Keratinocyte (primary cell): ENCODE measurements around the gene CILP. TPM values are rescaled to one million over a fixed set of nuclear protein-coding genes. Genes with fewer than 3 reads are reported as not detected.
"Not testable (repeated sequence)": the region's sequence is repeated elsewhere in the genome, so short reads cannot be mapped to it uniquely, and the experiment has no call there.

Experiments used
- DNase-seq: peaks from one replicate; pipeline ENCODE4 v3.0.0-alpha.2; 2011; ENCODE audit warnings: low read depth, missing footprints, low spot score
- FAIRE-seq: peaks from 2 replicates; lab custom pipeline; 2011; peaks lifted over from hg19 to GRCh38; lab: Jason Lieb, UNC
- H2AFZ ChIP-seq: 2 replicates; pipeline ENCODE4 v1.6.0; 2012; ENCODE audit warnings: low read length, control low read depth, inconsistent platforms; ENCODE audit not compliant: control insufficient read depth
- H3K27ac ChIP-seq: 2 replicates; pipeline ENCODE4 v1.5.1; 2011; ENCODE audit warnings: low read length; ENCODE audit not compliant: control insufficient read depth, insufficient read depth
- H3K27me3 ChIP-seq: 3 replicates; pipeline ENCODE4 v1.6.0; 2011; ENCODE audit warnings: low read length; ENCODE audit not compliant: control insufficient read depth, insufficient read depth; ENCODE audit errors: extremely low read depth
- H3K36me3 ChIP-seq, 2 experiments: 2 replicates in 1 of 2; 3 replicates in 1 of 2; pipeline ENCODE4 v1.5.1; 2011; ENCODE audit warnings: low read length in 2 of 2, mild to moderate bottlenecking in 1 of 2; ENCODE audit not compliant: control insufficient read depth in 2 of 2, insufficient read depth in 2 of 2; ENCODE audit errors: extremely low read depth in 1 of 2
- H3K4me1 ChIP-seq: 3 replicates; pipeline ENCODE4 v1.5.1; 2011; ENCODE audit warnings: low read length; ENCODE audit not compliant: control insufficient read depth, insufficient read depth; ENCODE audit errors: extremely low read depth
- H3K4me2 ChIP-seq: 3 replicates; pipeline ENCODE4 v1.6.0; 2011; ENCODE audit warnings: low read depth, low read length; ENCODE audit not compliant: control insufficient read depth, insufficient read depth; ENCODE audit errors: extremely low read depth
- H3K4me3 ChIP-seq, 3 experiments: fragments of 200-600 bp in 1 of 3; sonication (generic) in 1 of 3; 2 replicates in 2 of 3; 3 replicates in 1 of 3; pipeline ENCODE4 v1.5.1; 2011 to 2016; ENCODE audit warnings: low read length in 3 of 3, mild to moderate bottlenecking in 3 of 3, control low read depth in 2 of 3, inconsistent platforms in 1 of 3, low read depth in 1 of 3, mixed read lengths in 1 of 3, mixed run types in 1 of 3, moderate library complexity in 1 of 3; ENCODE audit not compliant: control insufficient read depth in 2 of 3, insufficient read depth in 2 of 3; ENCODE audit errors: extremely low read depth in 1 of 3
- H3K79me2 ChIP-seq: 2 replicates; pipeline ENCODE4 v1.6.0; 2012; ENCODE audit warnings: low read length; ENCODE audit not compliant: control insufficient read depth, insufficient read depth
- H3K9ac ChIP-seq: 3 replicates; pipeline ENCODE4 v1.6.0; 2011; ENCODE audit warnings: low read length; ENCODE audit not compliant: control insufficient read depth, insufficient read depth; ENCODE audit errors: extremely low read depth
- H3K9me1 ChIP-seq: 3 replicates; pipeline ENCODE4 v1.6.0; 2011; ENCODE audit warnings: low read length; ENCODE audit not compliant: control insufficient read depth, insufficient read depth; ENCODE audit errors: extremely low read depth
- H3K9me3 ChIP-seq: 2 replicates; pipeline ENCODE4 v1.5.1; 2012; ENCODE audit warnings: low read depth, low read length; ENCODE audit not compliant: control insufficient read depth
- H4K20me1 ChIP-seq: 3 replicates; pipeline ENCODE4 v1.6.0; 2011; ENCODE audit warnings: low read length; ENCODE audit not compliant: control insufficient read depth, insufficient read depth; ENCODE audit errors: extremely low read depth
- CTCF ChIP-seq, 3 experiments: IDR thresholded peaks in 1 of 3; conservative IDR thresholded peaks in 1 of 3; optimal IDR thresholded peaks in 1 of 3; 2 replicates in 2 of 3; 3 replicates in 1 of 3; pipeline versions ENCODE3 to v1.5.1; 2011; ENCODE audit warnings: low read length in 3 of 3, mild to moderate bottlenecking in 3 of 3, moderate library complexity in 2 of 3, control low read depth in 1 of 3, inconsistent platforms in 1 of 3; ENCODE audit not compliant: insufficient read depth in 2 of 3; ENCODE audit errors: extremely low read depth in 1 of 3
- EZH2 ChIP-seq: IDR thresholded peaks from one replicate; pipeline ENCODE4 v1.6.1; 2012; ENCODE audit warnings: inconsistent platforms, mild to moderate bottlenecking, low read length, moderate library complexity
- dilution Hi-C: fragments of 300-500 bp; cut with MboI; formaldehyde crosslinking; loops from one replicate; pipeline ENCODE4 v1.7.0; 2020; ENCODE audit warnings: low sequenced_read_pairs; ENCODE audit not compliant: extremely low pct_ligation_motif_present
- polyA plus RNA-seq, 5 experiments: library from polyadenylated mRNA; depleted of rRNA in 3 of 5; stranded (reverse) in 3 of 5; stranded (forward) in 1 of 5; unstranded in 1 of 5; fragments of >200 nt; gene quantifications; 1 replicate in 1 of 5; 2 replicates in 3 of 5; 3 replicates in 1 of 5; pipeline versions ENCODE4 v1.2.1 to v1.2.3, GENCODE V29; 2011 to 2012; ENCODE audit warnings: missing spikeins in 2 of 5, low read depth in 1 of 5, low replicate concordance in 1 of 5

The CILP gene
- polyA plus RNA-seq, 1 donor (not counting 4 experiments of a cell fraction or from before 2014, with no cell fraction given), result not detected

GRCh38 chr15:65244638-65245037 lies 33.4 kb upstream of the CILP start:
- Histone ChIP-seq H4K20me1 (no peaks in the 10 kb centered on the region), H3K79me2 (no peaks in the 10 kb centered on the region), H3K9me3 (no peaks in the 10 kb centered on the region), H3K9me1 (peaks cover 3% of the 10 kb centered on the region), H3K27me3 (no peaks in the 10 kb centered on the region), H3K4me2 (no peak overlapping the region), H3K27ac (no peak overlapping the region), H3K4me3 (no peak overlapping the region), H3K4me1 (peaks cover 17% of the 10 kb centered on the region), H3K9ac (no peak overlapping the region), H2AFZ (no peak overlapping the region), H3K36me3 (no peaks in the 10 kb centered on the region)
- FAIRE-seq, result no peak
- DNase-seq, result no peak
- dilution Hi-C loops, result no loop called here
- TF ChIP-seq CTCF (optimal IDR thresholded peaks at IDR 0.05 in 1 of 3, IDR thresholded peaks at IDR 0.05 in 1 of 3, conservative IDR thresholded peaks at IDR 0.05 in 1 of 3; ENCODE audit: extremely low read depth in 1 of 3, insufficient read depth in 2 of 3, low read length in 3 of 3) (no peak), EZH2 (no peak)

GRCh38 chr15:65236443-65236842 lies 25.2 kb upstream of the CILP start:
- H3K79me2 ChIP-seq, H3K36me3 ChIP-seq, H3K9me1 ChIP-seq, H2AFZ ChIP-seq, H3K9me3 ChIP-seq, H3K27me3 ChIP-seq, H3K4me3 ChIP-seq, H4K20me1 ChIP-seq, FAIRE-seq, DNase-seq, H3K4me2 ChIP-seq, dilution Hi-C loops, H3K9ac ChIP-seq, H3K4me1 ChIP-seq, H3K27ac ChIP-seq: not testable (repeated sequence)

GRCh38 chr15:65233696-65234095 lies 22.4 kb upstream of the CILP start:
- Histone ChIP-seq H3K4me1 (no peaks in the 10 kb centered on the region), H3K9ac (no peak overlapping the region), H3K27ac (no peak overlapping the region), H4K20me1 (no peaks in the 10 kb centered on the region), H3K4me3 (no peak overlapping the region), H3K36me3 (no peaks in the 10 kb centered on the region), H3K4me2 (no peak overlapping the region), H3K79me2 (no peaks in the 10 kb centered on the region), H3K9me3 (no peaks in the 10 kb centered on the region), H3K27me3 (no peaks in the 10 kb centered on the region), H2AFZ (no peak overlapping the region), H3K9me1 (no peaks in the 10 kb centered on the region)
- dilution Hi-C loops, result no loop called here
- no peak for TF ChIP-seq EZH2
- no peak for TF ChIP-seq CTCF (optimal IDR thresholded peaks at IDR 0.05 in 1 of 3, IDR thresholded peaks at IDR 0.05 in 1 of 3, conservative IDR thresholded peaks at IDR 0.05 in 1 of 3; ENCODE audit: extremely low read depth in 1 of 3, insufficient read depth in 2 of 3, low read length in 3 of 3)
- no peak for DNase-seq
- no peak for FAIRE-seq
